Mucosa of stomach (tissue), 1 donor: ENCODE results near the gene COL15A1.

Experiments used
- H3K27me3 ChIP-seq: one replicate; pipeline ENCODE4 v1.7.0; 2013; ENCODE audit warnings: mild to moderate bottlenecking, low read length; ENCODE audit not compliant: control insufficient read depth, insufficient read depth
- H3K36me3 ChIP-seq: one replicate; pipeline ENCODE4 v1.7.0; 2013; ENCODE audit warnings: low read length; ENCODE audit not compliant: control insufficient read depth, insufficient read depth
- H3K4me1 ChIP-seq: one replicate; pipeline ENCODE4 v1.7.0; 2013; ENCODE audit warnings: mild to moderate bottlenecking, low read length; ENCODE audit not compliant: control insufficient read depth, insufficient read depth
- H3K4me3 ChIP-seq: one replicate; pipeline ENCODE4 v1.7.0; 2013; ENCODE audit warnings: low read length
- H3K9ac ChIP-seq: one replicate; pipeline ENCODE4 v1.7.0; 2013; ENCODE audit warnings: mild to moderate bottlenecking, low read length, moderate library complexity
- H3K9me3 ChIP-seq: one replicate; pipeline ENCODE4 v1.7.0; 2013; ENCODE audit warnings: mild to moderate bottlenecking, low read length, moderate library complexity; ENCODE audit not compliant: control insufficient read depth
- donor health status: Pancreatic carcinoma.

The COL15A1 gene

DNA sequence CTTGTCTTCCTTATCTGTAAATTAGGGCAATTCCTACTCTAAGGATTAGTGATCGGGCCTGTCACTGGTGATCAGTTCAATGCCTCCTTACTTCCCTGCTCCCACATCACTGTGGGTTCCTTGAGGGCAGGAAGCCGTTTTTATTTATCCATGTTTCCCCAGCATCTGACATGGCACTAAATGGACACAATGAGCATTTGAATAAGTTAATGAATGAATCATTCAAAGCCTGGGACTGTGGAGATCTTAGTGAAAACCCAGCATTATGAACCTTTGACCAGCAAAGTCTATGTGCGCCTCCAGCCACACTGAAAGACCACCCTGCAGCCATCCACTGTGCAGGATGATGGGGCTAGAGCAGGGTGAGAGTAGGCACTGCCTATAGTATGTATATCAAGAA lies 11.6 kb downstream of the COL15A1 start:
- no peaks in the 10 kb centered on the region for H3K9me3 ChIP-seq
- no peaks in the 10 kb centered on the region for H3K36me3 ChIP-seq
- H3K9ac ChIP-seq = no peak overlapping the region
- no peak overlapping the region for H3K4me3 ChIP-seq
- H3K27me3 ChIP-seq = no peaks in the 10 kb centered on the region
- H3K4me1 ChIP-seq = peaks cover 3% of the 10 kb centered on the region

DNA sequence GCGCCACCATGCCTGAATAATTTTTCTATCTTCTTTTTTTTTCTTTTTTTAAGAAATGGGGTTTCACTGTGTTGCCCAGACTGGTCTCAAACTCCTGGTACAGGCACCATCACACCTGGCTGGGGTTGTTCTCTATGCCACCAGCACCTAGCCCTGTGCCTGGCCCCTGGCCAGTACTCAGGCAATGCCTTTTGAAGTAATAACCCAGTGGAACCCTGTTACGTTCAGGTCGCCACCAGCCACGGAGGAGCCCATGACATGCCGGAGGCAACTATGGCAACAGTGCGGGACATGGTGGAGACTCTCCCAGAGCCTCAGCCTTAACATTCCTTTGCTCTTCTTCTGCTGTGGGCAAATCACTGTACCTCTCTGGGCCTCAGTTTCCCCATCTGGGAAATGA lies 14.1 kb downstream of the COL15A1 start:
- Histone ChIP-seq H3K9ac (no peak overlapping the region), H3K36me3 (no peaks in the 10 kb centered on the region), H3K4me3 (no peak overlapping the region), H3K9me3 (no peaks in the 10 kb centered on the region), H3K27me3 (no peaks in the 10 kb centered on the region), H3K4me1 (peaks cover 10% of the 10 kb centered on the region)

DNA sequence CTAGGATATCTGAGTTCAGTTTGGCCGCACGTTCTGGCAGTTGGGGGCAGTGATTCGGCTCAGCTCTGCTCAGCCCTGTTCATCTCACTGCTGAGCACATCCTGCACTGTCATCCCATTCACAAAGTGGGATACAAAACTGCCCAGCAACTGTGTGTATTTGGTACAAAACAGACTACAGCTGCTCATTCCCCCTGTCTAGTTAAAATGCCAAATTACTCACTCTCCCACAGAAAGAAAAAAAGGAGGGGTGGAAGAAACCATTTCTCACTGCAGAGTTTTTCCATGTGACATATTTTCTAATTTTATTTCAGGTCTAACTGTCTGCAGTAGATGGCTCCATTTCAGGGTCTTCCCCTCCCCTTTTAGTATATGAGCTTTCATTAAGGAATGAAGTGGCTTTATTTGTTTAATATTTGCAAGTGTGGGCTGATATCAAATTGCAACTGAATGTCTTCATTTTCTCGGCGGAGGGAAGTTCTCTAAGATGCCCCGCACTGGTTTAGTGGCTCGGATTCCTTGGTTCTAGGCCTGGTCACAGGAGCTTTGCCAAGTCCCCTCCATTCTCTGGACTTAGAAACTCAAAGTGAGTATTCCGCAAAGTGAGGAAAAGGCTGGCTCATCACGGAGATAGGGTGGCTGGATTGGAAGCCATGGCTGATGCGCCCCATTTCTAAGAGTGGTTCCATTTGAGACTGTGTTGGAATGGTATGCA lies 14.7 kb downstream of the COL15A1 start:
- no peak overlapping the region for H3K4me3 ChIP-seq
- peaks cover 11% of the 10 kb centered on the region for H3K4me1 ChIP-seq
- no peaks in the 10 kb centered on the region for H3K27me3 ChIP-seq
- no peaks in the 10 kb centered on the region for H3K9me3 ChIP-seq
- no peak overlapping the region for H3K9ac ChIP-seq
- H3K36me3 ChIP-seq = no peaks in the 10 kb centered on the region

DNA sequence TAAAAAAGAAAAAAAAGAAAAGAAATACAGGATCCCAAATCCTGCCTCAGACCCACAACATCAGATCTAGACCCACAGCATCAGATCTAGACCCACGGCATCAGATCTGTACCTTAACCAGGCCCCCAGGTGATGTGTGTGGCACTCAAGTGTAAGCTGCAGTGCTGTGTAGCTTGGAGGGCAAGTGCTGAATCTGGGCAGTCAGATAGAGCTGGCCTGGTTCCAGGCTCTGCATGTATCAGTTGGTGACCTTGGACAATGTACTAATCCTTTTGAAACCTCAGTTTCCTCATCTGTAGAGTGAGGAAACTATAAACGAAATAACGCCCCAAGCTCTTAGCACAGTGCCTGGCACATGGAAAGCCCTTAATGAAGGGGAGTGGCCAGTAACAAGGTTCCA lies 16.7 kb downstream of the COL15A1 start:
- Histone ChIP-seq H3K9ac (no peak overlapping the region), H3K4me3 (no peak overlapping the region), H3K4me1 (peaks cover 11% of the 10 kb centered on the region), H3K27me3 (no peaks in the 10 kb centered on the region), H3K9me3 (no peaks in the 10 kb centered on the region), H3K36me3 (no peaks in the 10 kb centered on the region)

DNA sequence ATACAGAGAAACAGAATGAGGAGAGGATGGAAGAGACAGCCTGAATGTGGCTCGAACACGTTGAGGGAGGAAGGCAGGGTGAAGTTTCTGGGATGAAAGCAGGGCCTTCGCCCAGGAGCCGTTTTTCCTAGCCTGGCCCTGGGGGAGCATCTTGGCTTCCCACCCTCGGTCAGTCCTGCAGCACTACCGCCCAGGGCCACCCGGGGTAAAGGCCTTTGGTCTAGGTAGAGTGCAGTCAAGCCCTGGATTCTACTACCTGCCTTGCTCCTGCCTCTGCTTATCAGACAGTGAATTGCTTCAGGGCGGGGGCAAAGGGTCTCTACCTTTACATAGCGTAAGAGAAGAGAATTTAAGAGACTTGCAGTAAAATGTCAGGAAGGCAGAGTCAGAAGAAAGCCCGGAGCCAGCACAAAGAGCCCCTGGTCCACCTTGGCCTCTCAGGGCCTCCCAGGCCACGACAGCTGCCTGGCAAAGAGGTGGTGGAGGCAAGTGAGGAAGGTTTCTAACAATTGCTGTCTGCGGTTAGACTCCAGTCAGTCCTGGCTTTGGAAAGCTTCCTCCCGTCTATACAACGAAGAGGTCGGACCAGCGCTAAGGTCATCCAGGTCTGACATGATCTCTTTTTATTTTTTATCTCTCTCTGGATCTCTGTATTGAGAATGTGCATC lies 17.9 kb downstream of the COL15A1 start:
- Histone ChIP-seq H3K9ac (no peak overlapping the region), H3K36me3 (no peaks in the 10 kb centered on the region), H3K4me3 (no peak overlapping the region), H3K27me3 (no peaks in the 10 kb centered on the region), H3K4me1 (peaks cover 11% of the 10 kb centered on the region), H3K9me3 (no peaks in the 10 kb centered on the region)

DNA sequence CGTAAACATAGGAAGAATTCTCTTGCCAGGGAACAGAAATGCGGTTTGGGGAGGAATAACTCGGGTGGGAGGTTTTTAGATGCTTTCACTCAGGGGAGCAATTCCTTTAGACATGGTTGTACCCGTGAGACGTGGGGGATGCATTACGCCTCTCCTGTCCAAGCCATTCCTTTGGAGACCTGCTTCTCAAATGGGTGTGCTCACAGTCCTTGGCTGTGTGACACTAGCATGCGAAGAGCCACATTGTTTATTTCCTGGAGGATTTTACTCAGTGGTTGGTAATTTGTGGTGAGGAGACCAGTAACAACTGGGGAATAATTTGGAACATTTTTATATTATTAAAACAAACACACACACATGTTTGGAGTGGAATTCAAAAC lies 18.5 kb downstream of the COL15A1 start:
- Histone ChIP-seq H3K27me3 (no peaks in the 10 kb centered on the region), H3K9ac (no peak overlapping the region), H3K4me1 (peaks cover 11% of the 10 kb centered on the region), H3K4me3 (no peak overlapping the region), H3K9me3 (no peaks in the 10 kb centered on the region), H3K36me3 (no peaks in the 10 kb centered on the region)

DNA sequence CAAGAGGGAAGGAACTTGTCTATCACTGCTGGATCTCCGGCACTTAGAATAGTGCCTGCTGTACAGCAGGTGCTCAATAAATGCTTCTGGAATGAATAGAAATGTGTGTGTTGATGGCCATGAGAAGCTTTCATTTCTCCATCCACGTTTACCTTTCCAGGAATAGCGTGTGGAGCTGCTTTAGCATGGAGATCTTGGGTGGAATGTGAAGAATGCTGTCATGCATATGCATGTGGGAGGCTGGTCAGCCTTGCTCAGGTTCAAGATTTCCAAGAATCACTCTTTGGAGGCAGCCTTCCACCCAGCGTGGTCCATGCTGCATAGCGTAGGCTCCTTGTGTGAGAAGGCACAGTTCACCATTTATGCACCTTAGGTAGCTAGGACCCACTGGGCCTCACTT lies 19.2 kb downstream of the COL15A1 start:
- Histone ChIP-seq H3K4me3 (no peak overlapping the region), H3K36me3 (no peaks in the 10 kb centered on the region), H3K9ac (no peak overlapping the region), H3K27me3 (no peaks in the 10 kb centered on the region), H3K4me1 (peaks cover 11% of the 10 kb centered on the region), H3K9me3 (no peaks in the 10 kb centered on the region)

DNA sequence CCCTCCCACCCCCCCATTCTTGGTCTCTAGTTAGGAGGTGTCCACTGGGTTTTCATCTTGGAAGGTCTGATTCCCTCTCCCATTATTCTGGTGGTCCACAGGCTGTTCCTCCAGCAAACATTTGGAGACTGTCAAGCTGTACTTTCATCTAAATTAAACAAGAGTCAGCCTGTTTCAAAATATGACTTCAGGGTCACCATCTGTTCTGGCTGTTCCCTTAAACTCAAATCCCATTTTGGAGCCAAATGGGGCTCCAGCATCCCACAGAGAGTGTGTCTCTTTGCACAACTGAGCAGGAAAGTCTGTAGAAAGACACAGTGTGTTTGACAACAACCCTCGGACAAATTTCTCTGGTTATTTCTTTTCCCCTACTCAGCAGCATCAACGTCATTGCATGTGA lies 20.5 kb downstream of the COL15A1 start:
- Histone ChIP-seq H3K36me3 (no peaks in the 10 kb centered on the region), H3K4me1 (peaks cover 11% of the 10 kb centered on the region), H3K4me3 (no peak overlapping the region), H3K27me3 (no peaks in the 10 kb centered on the region), H3K9ac (no peak overlapping the region), H3K9me3 (no peaks in the 10 kb centered on the region)

DNA sequence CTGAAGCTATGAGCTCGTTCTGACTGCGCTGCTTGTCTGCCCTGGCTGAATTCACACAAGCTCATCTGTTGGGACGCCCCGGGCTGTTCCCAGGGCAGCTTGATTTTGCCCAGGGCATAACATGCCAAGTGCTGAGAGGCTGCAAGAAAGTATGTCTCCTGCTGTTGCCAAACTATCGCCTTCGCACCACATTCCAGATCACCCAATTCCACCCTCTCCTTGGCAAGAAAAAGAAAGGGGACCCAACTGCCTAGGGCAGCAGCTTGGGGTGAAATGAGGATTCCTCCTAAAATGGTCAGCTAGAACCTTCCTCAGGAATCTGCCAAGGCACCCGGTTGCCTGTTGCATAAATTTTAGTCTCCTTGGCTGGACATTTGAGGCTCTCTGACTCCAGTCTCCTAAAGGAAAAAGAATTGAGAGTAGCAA lies 21.2 kb downstream of the COL15A1 start:
- Histone ChIP-seq H3K27me3 (no peaks in the 10 kb centered on the region), H3K4me3 (no peak overlapping the region), H3K9ac (no peak overlapping the region), H3K9me3 (no peaks in the 10 kb centered on the region), H3K36me3 (no peaks in the 10 kb centered on the region), H3K4me1 (peaks cover 11% of the 10 kb centered on the region)

DNA sequence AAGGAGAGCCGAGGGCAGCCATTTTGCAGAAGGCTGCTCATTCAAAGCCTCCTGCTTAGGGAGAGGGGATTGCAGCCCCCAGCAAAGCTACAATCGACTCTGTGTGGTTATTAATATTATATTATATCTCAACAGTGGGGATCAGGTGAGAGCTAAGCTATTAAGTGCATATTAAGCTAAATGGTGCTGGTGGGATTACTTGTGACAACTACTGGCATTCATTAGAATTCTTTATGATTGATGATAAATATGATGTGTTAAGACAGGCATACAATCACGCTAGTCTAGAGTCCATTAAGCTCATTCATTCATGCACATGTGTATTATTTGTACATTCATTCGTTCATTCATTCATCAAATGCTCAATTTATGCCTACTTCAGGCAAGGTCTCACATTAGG lies 23.0 kb downstream of the COL15A1 start:
- H3K9me3 ChIP-seq = no peaks in the 10 kb centered on the region
- H3K4me1 ChIP-seq = peaks cover 3% of the 10 kb centered on the region
- H3K9ac ChIP-seq = no peak overlapping the region
- H3K4me3 ChIP-seq = no peak overlapping the region
- H3K27me3 ChIP-seq = no peaks in the 10 kb centered on the region
- H3K36me3 ChIP-seq = no peaks in the 10 kb centered on the region

DNA sequence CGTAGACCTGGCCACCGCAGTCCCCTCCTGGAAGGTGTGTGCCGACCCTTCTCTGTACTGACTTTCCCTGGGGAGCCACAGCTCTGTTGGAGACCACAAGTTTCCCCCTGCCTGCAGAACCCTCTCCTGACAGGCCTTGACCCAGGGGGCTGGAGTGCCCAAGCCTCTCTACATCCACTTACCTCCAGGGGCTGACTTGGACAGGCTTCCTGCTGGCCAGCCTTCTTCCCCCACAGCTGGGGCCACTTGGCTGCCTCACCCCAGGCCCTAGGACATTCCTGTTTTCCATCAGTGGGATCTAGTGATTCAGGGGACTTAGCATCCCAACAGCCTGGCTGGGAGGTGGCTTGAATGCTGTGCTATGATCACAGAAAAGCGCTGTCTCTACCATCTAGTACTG lies 23.6 kb downstream of the COL15A1 start:
- Histone ChIP-seq H3K9me3 (no peaks in the 10 kb centered on the region), H3K27me3 (no peaks in the 10 kb centered on the region), H3K9ac (no peak overlapping the region), H3K36me3 (no peaks in the 10 kb centered on the region), H3K4me1 (peaks cover 3% of the 10 kb centered on the region), H3K4me3 (no peak overlapping the region)

DNA sequence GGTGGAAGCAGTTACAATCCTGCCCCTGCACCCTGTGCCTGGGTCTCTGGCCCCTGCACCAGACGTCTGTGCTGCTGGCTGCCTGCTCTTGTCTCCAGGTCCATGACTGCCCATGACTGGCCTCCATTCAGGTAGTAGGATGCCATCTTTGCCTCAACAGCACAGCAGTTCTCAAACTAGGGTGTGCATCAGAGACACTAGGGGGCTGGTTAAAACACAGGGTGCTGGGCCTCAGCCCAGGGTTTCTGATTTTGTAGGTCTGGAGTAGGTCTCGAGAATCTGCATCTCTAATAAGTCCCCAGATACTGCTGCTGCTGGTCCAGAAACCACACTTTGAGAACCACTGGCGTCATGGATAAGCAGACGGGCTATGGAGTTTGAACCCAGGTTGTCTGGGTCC lies 24.0 kb downstream of the COL15A1 start:
- Histone ChIP-seq H3K9me3 (no peaks in the 10 kb centered on the region), H3K4me1 (peaks cover 2% of the 10 kb centered on the region), H3K27me3 (peaks cover 1% of the 10 kb centered on the region), H3K36me3 (no peaks in the 10 kb centered on the region), H3K4me3 (no peak overlapping the region), H3K9ac (no peak overlapping the region)
